HG02852 (cell line): ENCODE results near the gene CEBPE.
A peak's percentile ranks its signal among the peaks of the same experiment; 100 is the strongest.

ENCODE experiments used
- ATAC-seq: cut with Tn5 transposase; IDR thresholded peaks from one replicate; pipeline ENCODE4 v1.9.1; 2021; ENCODE audit warnings: mild to moderate bottlenecking, moderate library complexity; ENCODE audit not compliant: unreplicated experiment

The CEBPE gene

GRCh38 chr14:23085458-23085857 lies 33.6 kb downstream of the CEBPE start:
- no peak for ATAC-seq

GRCh38 chr14:23080474-23080873 lies 38.6 kb downstream of the CEBPE start:
- no peak for ATAC-seq

GRCh38 chr14:23079716-23080115 lies 39.3 kb downstream of the CEBPE start:
- no peak for ATAC-seq

DNA sequence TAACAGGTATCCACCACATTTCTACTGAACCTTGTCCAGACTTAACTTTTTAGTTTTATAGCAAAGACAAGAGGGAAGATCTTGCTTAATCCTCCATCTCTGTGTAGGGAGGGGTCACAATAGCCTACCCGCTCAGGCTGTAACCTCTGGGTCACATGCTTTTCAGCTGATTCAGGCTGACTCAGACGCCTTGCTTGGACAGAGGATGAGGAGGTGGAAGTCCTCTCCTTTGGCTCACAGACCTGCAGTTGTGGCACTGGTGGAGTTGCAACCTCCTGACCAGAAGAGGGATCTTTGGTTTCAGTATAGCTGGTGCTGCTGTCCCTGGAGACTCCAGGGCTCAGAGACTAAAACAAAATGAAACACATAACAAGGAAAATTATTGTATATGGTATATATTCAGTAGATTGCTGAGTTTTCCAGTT lies 40.4 kb downstream of the CEBPE start:
- ATAC-seq: no peak

DNA sequence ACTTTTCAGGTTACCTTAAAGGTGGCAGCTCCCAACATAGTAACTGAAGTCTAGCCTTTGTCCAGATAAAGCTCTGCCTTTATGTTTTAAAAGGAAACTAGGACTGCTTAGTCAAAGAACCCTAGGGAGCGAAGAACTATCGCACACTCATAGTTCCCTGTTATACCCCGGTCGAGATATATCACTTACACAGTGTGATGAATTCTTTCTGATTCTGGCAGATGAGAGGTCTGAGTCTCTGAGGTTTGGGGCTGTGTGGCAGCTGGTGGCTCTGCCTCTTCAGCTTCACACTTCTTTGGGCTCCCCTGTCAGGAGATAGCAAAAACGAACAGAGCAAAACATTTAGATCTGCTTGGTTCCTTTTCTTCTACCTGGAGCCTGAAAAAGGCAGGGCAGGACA lies 41.1 kb downstream of the CEBPE start:
- no peak for ATAC-seq

DNA sequence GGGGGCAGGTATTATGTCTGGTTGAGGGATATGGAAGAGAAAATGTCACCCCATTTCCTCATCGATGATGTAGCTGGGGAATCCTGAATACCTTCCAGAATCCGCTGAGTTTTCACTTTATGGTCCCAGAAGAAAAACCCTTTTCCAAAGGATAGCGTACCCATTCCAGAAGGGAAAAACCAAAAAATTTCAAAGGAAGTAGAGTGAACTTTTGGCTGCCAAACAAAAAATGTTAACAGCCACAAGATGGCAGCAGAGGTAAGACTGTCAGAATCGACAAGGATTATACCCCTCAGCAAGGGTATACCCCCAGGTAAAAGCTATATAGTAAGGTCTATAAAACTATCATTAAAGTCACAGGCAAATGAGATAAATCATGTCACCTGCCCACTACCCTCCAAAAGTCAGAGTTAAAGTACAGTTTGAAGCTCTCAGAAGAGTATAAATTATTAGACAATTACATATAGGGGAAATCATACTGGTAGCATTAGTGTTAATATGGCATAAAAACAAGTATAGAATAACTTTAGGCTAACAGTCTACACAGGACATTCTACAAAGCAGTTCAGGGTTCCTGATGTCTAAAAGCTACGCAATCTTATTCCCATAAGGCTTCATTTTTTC lies 42.2 kb downstream of the CEBPE start:
- ATAC-seq: no peak

DNA sequence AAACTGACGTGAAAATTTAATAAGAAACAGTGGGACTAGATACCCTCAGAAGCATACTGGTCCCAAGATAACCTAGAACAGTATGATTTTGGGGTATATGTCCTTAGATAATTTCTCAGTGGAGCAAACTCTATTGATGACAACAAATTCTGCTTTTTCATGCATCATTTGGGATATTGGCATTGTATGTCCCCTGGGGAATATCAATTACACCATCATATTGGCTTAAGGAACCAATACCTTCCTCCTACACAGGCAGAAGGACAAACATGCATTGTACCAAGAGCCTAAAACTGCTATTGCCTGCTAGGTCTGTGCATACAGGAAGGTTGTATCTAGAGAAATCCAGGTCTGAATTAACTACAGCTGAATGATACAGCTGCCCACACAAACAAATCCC lies 44.1 kb downstream of the CEBPE start:
- no peak for ATAC-seq

GRCh38 chr14:23071921-23072539 lies 47.0 kb downstream of the CEBPE start:
- no peak for ATAC-seq

- peak; percentile 95 for ATAC-seq
Observed at GRCh38 chr14:23071244-23071920, 47.7 kb downstream of the CEBPE start.

- ATAC-seq: no peak
Observed at GRCh38 chr14:23070262-23071129, 48.6 kb downstream of the CEBPE start.

DNA sequence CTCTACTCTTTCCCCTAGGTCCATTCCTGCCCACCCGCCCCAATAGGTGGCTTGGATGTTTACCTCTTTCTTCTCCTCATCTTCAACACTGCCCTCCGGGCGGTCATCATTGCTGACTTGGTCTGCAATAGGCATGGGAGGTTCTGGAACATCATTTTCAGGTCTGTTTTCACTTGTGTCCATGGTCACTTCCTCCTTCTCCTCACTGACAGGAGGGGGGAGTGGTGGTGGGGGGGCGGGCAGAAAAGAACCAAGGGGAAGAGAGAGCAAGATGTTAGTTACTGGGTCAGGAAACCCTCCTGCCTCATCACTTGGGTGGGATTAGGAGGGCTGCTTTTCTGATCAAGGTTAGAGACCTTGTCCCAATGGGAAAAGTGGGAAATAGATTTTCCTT lies 49.6 kb downstream of the CEBPE start:
- ATAC-seq: no peak

- ATAC-seq: peak; percentile 58
Observed at GRCh38 chr14:23068789-23069412, 50.2 kb downstream of the CEBPE start.

GRCh38 chr14:23067847-23068788 lies 50.9 kb downstream of the CEBPE start:
- no peak for ATAC-seq
